ENCODE data around the gene IGFBP2. TPM values are rescaled to one million over a fixed set of nuclear protein-coding genes. Genes with fewer than 3 reads are reported as not detected.

IGFBP2 gene
- total RNA-seq, 1 donor from 2014 or later, result 50.7 TPM

- intact Hi-C loops (cut with micrococcal nuclease), result no loop called here
Measured at GRCh38 chr2:216657980-216658379, 24.8 kb downstream of the IGFBP2 start.

DNA sequence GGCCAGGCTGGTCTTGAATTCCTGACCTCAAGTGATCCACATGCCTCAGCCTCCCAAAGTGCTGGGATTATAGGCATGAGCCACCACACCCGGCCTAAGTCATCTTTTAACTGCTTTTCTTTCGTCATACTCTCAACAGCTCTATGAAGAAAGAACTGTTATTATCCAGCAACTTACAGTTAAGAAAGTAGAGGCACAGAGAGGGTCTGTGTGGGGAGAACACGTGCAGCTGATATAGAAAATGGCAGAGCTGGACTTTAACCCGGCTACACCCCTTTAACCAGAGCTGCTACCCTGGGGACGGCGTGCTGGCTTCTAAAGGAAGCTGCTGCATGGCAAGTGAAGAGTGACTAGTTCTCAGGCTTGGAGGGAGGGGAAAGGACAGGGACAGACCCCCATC, 25.5 kb downstream of the IGFBP2 start:
- DNase-seq (no peak), ATAC-seq (no peak)
- intact Hi-C loops (cut with micrococcal nuclease), result no loop called here

More at GRCh38 chr2:216657980-216658379, 24.8 kb downstream of the IGFBP2 start:
- DNase-seq, result no peak
- ATAC-seq, result no peak

DNA sequence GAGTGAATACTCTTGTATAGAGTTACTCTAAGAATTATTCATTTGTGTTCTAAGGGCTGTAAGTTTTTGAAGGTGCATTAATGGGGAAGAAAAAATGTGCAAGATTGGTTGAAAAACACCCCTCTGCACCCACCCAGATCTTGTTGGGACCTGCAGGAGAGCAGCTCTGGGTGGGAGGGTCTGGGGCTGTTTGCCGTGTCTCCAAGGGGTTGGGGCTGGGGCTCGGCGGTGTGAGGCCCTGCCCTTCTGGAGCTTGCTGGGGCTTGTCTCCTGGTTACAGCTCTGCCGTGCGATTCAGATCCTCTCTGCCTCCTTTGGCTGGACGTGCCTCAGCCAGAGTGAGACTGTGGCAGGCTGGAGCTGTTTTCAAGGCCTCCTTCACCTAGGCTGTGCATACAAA, 26.1 kb downstream of the IGFBP2 start:
- ATAC-seq (no peak), DNase-seq (no peak)
- intact Hi-C loops (cut with micrococcal nuclease), result no loop called here

DNA sequence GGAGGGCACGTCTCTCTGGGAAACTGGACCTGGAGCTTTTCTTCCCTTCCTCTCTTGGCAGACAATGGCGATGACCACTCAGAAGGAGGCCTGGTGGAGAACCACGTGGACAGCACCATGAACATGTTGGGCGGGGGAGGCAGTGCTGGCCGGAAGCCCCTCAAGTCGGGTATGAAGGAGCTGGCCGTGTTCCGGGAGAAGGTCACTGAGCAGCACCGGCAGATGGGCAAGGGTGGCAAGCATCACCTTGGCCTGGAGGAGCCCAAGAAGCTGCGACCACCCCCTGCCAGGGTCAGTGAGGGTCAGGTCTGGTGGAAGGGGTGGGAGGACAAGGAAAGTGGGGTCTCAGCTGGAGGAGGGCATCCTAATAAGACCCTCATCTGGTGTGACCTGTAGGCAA, 27.3 kb downstream of the IGFBP2 start:
- ATAC-seq, result no peak
- no peak for DNase-seq
- intact Hi-C loops (cut with micrococcal nuclease), result loop anchor here (5.0 kb wide), 1 partner anchor 133 kb away; no protein-coding TSS in a partner anchor

- no peak for ATAC-seq
- DNase-seq, result no peak
- intact Hi-C loops (cut with micrococcal nuclease), result loop anchor here (5.0 kb wide), 1 partner anchor 134 kb away; no protein-coding TSS in a partner anchor
Measured at GRCh38 chr2:216661051-216661450, 27.8 kb downstream of the IGFBP2 start.

DNA sequence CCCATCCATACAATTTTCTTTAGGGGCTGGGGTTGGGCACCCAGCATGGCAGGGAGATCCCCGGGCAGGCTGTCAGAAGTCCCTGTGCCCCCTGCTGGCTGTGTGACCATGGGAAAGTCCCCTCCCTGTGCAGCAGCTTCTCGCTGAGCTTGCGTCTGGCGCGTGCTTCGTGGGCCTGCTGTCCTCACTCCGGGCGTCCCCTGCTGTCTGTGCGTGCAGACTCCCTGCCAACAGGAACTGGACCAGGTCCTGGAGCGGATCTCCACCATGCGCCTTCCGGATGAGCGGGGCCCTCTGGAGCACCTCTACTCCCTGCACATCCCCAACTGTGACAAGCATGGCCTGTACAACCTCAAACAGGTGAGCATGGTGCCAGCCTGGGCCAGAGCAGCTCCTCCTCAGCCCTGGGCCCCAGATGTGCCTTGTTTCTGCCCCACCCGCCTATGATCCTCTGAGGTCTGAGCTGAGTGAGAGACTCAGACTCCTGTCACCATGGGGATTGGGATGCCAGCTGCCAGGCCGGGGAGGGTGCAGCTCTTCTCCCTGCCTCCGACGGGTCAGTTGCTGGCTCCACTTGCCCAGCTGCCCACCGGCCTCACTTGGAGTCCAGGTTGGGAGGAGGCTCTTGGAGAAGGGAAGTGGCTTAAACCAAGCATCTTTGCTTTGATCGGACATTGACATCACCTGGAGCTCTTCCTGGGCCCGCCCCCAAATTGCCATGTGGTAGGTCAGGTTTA, 28.6 kb downstream of the IGFBP2 start:
- ATAC-seq, result peak; percentile 26
- intact Hi-C loops (cut with micrococcal nuclease), result loop anchor here (5.0 kb wide), 1 partner anchor 135 kb away; no protein-coding TSS in a partner anchor
- peak; percentile 50 for DNase-seq

DNA sequence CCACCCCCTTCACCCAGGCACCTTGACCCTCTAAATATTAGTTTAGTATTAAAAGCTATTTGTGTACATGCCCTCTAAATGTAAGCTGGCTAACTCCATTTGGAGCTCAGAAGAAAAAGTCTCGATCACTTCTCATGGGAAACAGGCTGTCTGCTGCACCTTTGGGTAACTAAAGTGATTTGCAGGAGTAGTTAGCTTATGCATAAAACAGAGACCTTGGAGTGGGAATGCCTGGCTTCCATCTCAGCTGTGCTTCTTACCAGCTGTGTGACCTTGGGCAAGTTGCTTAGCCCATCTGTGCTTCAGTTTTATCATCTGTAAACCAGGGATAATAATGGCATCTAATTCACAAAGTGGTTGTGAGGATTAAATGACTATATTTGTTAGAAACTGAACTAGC, 29.9 kb downstream of the IGFBP2 start:
- intact Hi-C loops (cut with micrococcal nuclease), result loop anchor here (5.0 kb wide), 1 partner anchor 136 kb away; no protein-coding TSS in a partner anchor
- ATAC-seq, result no peak
- DNase-seq, result no peak

DNA sequence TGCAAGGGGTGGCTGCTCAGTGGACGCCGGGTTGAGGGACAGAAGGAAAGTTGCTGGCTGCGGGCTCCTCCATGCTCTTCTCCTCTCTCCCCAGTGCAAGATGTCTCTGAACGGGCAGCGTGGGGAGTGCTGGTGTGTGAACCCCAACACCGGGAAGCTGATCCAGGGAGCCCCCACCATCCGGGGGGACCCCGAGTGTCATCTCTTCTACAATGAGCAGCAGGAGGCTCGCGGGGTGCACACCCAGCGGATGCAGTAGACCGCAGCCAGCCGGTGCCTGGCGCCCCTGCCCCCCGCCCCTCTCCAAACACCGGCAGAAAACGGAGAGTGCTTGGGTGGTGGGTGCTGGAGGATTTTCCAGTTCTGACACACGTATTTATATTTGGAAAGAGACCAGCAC, 30.6 kb downstream of the IGFBP2 start:
- no peak for ATAC-seq
- intact Hi-C loops (cut with micrococcal nuclease), result loop anchor here (5.0 kb wide), 1 partner anchor 137 kb away; no protein-coding TSS in a partner anchor
- DNase-seq, result no peak

DNA sequence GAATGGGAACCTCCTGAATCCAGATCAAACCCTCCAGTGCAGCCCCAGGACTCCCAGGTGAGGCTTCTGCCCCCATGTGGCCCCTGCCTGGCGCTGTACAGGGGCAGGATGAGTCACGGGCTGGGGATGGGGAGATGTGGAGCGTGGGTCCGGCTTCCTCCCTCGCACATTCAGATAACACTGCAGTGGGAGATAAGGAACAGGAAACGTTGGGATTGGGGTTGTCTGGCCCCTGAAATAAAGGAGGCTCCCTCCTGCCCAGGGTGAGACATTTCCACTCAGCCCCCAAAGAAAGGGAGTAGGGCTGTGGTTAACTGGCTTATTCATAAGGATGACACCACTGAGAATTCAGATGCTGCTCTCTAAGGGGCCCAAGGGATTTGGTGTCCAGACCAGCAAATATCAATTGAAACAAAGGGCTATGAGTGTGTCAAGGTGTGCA, 31.4 kb downstream of the IGFBP2 start:
- DNase-seq, result no peak
- intact Hi-C loops (cut with micrococcal nuclease), result loop anchor here (5.0 kb wide), 1 partner anchor 137 kb away; no protein-coding TSS in a partner anchor
- ATAC-seq, result no peak

GRCh38 chr2:216665242-216665641, 32.0 kb downstream of the IGFBP2 start:
- intact Hi-C loops (cut with micrococcal nuclease), result no loop called here
- DNase-seq, result no peak
- peak; percentile 52 for ATAC-seq

DNA sequence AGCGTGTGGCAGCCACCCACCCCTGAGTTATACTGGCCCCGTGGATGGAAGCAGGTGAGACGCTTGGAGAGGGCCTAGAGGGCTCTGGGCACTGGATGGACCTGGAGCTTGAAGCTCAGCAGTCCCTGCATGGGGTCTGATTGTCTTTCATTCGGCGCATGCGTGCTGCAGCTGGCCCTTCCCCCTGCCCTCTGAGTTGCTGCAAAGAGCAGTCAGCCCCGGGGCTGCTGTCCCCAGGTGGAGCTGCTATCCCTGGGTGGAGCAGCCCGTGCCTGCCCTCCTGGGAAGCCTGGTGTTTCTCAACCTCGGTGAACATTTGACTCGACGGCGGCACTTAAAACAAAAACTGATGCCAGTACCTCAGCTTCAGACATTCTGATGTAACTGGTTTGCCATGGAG, 32.5 kb downstream of the IGFBP2 start:
- ATAC-seq (peak; percentile 17), DNase-seq (no peak)
- intact Hi-C loops (cut with micrococcal nuclease), result loop anchor here (2.0 kb wide), 1 partner anchor 149 kb away; no protein-coding TSS in a partner anchor

- intact Hi-C loops (cut with micrococcal nuclease), result loop anchor here (2.0 kb wide), 1 partner anchor 150 kb away; no protein-coding TSS in a partner anchor
- DNase-seq (peak; percentile 79), ATAC-seq (peak; percentile 75)
Measured at GRCh38 chr2:216666461-216667233, 33.4 kb downstream of the IGFBP2 start.

GRCh38 chr2:216670266-216671080, 37.3 kb downstream of the IGFBP2 start:
- intact Hi-C loops (cut with micrococcal nuclease), result no loop called here
- DNase-seq (no peak), ATAC-seq (no peak)

DNA sequence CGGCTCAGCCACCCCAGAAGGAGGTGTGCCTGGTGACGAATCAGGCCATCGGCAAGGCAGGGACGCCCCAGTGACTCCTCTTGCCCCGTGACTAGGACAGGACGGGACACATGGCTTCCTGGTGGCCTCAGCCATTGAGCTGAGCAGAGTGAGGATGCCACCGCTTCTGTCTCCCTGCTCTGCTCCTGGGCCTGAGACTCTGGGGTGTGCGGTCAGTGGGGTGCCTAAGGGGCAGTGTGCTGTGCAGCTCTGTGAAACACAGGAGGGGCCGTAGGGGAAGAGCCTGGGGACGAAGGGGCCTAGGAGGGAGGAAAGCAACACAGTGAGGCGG, 37.8 kb downstream of the IGFBP2 start:
- peak; percentile 4 for ATAC-seq
- intact Hi-C loops (cut with micrococcal nuclease), result no loop called here
- DNase-seq, result no peak

- no peak for DNase-seq
- peak; percentile 4 for ATAC-seq
- intact Hi-C loops (cut with micrococcal nuclease), result no loop called here
Measured at GRCh38 chr2:216671791-216672343, 38.6 kb downstream of the IGFBP2 start.

GRCh38 chr2:216672466-216672865, 39.2 kb downstream of the IGFBP2 start:
- intact Hi-C loops (cut with micrococcal nuclease), result no loop called here
- DNase-seq (no peak), ATAC-seq (no peak)

- ATAC-seq (no peak), DNase-seq (no peak)
- intact Hi-C loops (cut with micrococcal nuclease), result no loop called here
Measured at GRCh38 chr2:216673021-216673420, 39.8 kb downstream of the IGFBP2 start.

DNA sequence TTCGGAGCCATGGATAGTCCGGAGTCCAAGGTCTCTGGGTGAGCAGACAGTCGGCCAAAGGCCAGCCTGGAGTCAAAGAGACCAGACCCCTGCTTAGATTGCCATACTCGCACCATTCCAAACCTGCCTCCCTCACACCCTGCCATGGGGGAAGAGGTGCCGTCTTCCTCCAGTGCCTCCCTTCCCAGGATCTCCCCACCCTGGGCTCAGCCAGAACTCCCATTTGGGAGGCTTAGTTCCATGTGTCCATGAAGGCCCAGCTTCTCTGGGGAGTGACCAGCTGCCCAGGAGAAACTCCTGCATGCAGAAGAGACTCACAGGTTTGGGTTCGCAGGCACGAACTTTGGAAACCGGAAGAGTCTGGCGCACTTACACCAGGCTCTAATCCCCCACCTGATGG, 40.4 kb downstream of the IGFBP2 start:
- DNase-seq, result no peak
- ATAC-seq, result no peak
- intact Hi-C loops (cut with micrococcal nuclease), result no loop called here

- intact Hi-C loops (cut with micrococcal nuclease), result no loop called here
- no peak for DNase-seq
- no peak for ATAC-seq
Measured at GRCh38 chr2:216674376-216674775, 41.2 kb downstream of the IGFBP2 start.
